GM21619 (cell line): Measurements from ENCODE around the gene CBX4.
A peak's percentile ranks its signal among the peaks of the same experiment; 100 is the strongest.

Experiments used
- ATAC-seq: cut with Tn5 transposase; IDR thresholded peaks from one replicate; pipeline ENCODE4 v1.9.1; 2021; ENCODE audit not compliant: unreplicated experiment

CBX4 gene

DNA sequence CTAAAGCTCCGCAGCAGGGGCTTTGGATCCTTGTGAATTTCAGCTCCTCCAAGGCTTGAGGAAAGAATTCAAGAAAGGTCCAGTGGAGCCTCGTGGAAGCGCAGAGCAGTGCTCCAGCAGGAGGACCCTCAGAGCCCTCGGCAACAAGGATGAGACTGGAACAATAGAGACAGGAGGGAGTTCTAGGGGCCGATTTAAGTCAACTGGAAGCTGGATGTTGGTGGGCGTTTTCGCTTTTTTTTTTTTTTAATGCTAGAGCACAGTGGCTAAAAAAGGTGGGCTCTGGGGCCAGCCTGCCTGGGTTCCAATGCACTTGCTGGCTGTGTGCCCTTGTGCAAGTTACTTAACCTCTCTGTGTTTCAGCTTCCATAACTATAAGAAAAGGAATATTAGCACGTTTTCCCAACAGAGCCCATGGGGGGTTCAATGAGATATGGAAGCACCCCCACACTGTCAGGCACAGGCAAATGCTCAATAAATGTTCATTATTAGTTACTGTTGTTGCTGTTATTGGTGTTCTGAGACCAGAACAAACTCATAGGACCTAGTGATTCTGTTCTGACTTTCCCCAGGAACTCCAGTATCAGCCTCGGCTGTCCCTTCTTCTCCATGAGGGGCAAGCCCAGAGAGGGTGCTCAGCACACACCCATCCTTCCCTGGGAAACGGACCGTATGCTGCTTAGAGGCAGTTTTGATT lies 37.1 kb downstream of the CBX4 start:
- no peak for ATAC-seq

DNA sequence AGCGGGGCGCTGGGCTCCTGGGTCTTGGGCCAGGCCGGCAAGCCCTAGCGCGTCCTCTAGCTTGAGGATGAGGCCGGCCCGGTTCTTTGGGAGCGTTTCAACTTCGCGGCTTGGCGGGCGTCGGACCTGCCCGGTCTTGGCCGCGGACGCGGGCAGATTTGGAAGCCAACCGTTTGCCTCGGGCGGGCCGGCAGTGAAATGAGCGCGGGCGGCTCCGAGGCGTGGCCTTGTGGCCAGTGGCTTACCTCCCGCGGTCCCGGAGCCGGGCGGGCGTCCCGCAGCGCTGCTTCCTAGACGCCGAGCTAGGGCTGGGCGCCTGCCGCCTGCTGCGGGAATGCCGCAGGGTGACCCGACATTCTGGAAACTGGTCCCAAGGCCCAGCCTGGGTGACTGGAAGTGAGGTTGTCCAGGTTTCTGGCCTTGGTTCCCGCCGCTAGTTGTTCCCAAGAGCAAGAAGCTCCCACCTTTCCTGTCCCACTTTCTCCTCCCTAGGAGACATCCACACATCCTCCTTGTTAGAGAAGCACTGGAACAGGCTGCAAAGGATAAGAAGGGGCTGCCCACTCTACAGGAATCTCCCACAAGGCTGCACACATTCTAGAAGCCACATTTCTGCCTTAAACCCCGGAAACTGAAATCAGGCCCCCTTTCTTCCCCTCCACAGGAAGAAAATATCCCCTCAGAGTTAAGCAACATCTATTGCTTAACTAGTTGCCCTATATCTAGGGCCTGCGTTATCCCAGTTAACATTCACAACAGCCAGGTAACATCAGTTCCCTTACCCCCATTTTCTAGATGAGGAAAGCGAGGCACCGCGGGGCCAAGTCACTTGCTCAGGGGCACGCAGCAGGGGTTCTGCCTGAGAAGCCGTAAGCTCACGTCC lies 37.8 kb downstream of the CBX4 start:
- no peak for ATAC-seq

GRCh38 chr17:79800325-79801155 lies 38.7 kb downstream of the CBX4 start:
- no peak for ATAC-seq

DNA sequence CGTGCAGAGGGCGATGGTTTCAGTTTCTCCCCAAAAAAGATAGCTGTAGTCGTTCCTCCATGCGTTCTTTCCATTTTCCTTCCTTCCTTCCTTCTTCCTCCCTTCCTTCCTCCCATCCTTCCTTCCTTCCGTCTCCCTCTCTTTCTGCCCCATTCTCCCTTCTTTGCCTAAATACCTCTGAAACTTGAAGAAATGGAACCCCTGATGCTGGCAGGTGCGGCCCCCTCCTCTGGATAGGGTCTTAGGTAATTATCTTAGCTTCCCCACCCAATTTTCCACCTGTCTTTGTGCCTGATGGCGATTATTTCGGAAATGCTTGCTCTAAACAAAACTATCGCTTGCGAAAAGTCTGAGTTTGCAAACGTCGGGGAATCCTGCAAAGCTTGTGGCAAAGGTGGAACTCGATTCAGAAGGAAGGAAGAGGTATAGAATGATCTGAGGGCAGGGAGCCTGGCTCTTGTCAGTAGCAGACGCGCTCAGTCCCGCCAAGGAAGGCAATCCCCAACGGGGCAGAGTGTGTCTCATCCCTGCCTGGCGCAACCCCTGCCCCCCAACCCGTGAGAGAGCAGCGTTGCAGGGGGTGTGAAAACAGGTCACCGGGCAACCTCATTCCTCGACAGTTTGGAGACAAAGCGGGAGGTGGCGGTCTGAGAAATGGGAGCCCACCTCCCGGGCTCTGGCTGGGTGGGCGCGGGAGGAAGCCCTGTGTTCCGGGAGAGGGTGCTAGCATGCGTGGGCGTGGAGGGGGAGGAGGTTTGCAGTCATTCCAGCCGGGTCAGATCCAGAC lies 39.5 kb downstream of the CBX4 start:
- no peak for ATAC-seq

- ATAC-seq, result no peak
These were observed 40.1 kb downstream of the CBX4 start for GRCh38 chr17:79799174-79799537.

- ATAC-seq, result no peak
These were observed 40.7 kb downstream of the CBX4 start for GRCh38 chr17:79798299-79799173.

DNA sequence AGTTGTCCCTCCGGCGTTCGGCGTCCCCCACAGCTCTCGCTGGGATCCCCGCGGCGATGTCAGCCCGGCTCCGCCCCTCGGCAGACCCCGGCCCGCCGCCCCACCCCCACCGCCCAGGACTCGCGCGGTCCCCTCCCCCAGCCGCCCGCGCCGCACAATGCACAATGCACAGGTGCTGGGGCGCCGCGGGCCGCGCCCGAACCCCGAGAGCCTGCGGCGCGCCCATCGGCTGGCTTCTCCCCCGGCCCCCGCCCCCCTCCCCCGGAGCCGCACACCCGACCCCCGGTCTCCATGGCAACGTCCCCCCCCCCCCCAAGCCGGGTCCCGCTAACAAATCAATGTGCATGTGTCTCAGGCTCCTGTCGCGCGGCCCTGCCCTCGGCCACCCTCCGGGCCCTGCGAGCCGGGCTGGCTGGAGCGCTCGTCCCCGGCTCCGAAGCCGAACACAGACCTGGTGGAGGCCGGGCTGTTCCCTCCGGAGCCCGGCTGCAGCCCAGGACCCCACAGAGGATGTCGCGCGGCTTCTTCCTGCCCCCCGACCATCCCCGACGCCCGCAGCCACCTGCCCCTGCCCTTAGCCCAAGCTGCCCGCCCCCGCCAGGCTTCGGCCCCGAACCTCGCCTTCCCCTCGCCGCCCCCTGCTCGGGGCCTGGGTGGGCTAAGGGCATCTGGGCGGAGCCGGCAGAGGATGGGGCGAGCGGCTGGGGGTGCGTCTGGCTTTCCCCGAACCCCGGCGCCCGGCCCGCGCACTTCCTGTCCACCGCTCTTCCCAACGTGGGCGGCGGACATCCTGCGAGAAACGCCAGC lies 41.5 kb downstream of the CBX4 start:
- peak; percentile 6 for ATAC-seq

- peak; percentile 79 for ATAC-seq
These were observed 42.3 kb downstream of the CBX4 start, which contains the start of gene CBX8 for GRCh38 chr17:79796763-79797491. Gene CBX8 (minus strand): TSS chr17:79797077. CDS start chr17:79796998, 79 bp downstream.

DNA sequence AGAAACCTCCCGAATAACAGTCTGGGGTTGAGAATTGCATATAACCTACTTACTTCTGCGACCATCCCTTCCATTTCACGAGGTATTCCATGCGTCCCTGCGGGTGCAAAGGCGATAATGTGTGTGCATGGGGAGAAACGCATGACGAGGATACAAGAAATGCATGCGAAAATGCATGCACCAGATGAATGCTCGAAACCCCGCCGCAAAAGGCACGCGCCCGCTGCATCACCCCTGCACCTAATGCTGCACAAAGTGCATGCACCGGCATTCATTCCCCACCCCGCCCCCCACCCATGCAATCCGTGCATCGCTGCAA lies 42.8 kb downstream of the CBX4 start:
- ATAC-seq, result no peak

DNA sequence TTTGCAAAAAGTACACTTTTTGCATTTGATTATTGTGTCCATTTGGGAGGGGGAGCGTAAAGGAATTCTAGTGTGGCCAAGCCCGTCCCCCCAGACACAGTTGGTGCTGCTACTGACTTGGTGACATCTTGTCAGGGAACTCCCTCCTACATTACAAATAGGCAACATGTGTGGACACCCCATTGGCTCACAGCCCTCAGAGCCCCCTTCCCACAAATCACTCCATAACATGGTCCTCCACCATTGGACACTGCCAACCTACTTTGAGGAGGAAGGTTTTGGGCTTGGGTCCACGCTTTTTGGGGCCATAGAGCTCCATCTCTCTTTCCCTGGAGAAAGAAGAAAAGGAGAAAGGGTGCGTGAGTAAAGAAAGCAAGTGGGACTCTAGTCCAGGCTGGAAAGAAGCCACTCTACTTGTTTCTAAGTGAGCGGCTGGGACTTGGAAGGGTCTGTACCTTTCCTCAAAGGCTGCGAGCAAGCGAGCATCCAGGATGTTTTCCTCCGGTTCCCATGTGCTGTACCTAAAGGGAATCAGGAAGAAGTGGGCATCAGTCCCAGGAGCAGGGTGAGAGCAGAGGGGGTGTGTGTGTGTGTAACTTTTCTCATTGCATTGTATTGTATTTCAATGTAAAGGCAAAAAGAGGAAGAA lies 43.3 kb downstream of the CBX4 start:
- ATAC-seq, result no peak

DNA sequence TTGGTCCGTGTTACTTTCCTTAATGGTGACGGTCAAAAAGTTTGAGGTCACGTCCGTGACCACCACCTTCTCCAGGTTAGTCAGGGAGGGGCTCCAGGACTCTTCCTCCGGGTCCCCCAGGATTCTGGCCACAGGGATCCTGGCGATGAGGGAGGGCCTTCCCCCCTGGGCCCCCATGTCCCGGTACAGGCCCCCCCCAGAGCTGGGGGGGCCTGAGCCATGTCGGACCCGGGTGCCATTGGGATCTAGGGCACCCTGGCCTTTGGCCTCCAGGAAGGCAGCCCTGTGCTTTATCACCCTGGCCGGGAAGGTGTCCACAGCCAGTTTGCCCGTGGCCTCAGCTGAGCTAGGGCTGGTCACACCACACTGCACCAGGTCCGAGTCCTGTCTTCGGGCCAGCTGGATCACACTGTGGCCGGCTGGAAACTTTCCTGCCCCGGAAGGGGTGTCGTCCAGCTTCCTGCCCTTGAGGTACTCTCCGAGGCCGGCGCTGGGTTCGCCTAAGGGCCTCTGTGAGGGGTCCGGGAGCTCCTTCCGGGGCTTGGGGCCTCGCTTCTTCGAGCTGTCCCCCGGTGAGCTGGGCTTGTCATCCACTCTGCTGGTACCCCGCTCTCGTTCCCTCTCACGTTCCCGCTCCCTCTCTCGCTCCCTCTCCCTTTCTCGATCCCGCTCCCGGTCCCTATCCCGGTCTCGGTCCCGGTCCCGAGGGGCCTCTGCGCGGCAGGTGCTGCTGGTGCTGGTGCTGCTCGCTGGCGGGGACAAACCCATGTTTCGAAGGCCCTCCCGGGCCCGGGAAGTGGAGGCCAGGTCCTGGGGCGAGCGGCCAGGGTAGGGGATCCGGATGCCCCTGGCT lies 44.4 kb downstream of the CBX4 start:
- no peak for ATAC-seq

DNA sequence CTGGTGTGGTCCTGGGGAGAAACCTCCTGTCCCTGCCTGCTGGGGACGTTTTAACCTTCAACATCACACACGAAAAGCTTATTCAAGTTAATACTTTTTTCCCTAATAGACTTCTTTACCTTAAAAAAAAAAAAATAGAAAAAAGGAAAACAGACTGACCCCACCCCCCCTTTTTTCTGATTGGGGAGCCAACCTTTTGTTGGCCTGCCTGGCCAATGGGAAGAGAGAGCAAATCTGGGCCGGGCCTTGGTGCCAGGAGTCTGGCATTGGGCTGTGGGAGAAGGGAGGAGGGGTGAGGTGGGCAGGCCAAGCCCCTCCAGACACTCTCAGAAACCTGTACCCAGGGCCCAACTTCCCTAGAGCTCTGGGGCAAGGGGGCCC lies 45.3 kb downstream of the CBX4 start:
- ATAC-seq, result no peak

DNA sequence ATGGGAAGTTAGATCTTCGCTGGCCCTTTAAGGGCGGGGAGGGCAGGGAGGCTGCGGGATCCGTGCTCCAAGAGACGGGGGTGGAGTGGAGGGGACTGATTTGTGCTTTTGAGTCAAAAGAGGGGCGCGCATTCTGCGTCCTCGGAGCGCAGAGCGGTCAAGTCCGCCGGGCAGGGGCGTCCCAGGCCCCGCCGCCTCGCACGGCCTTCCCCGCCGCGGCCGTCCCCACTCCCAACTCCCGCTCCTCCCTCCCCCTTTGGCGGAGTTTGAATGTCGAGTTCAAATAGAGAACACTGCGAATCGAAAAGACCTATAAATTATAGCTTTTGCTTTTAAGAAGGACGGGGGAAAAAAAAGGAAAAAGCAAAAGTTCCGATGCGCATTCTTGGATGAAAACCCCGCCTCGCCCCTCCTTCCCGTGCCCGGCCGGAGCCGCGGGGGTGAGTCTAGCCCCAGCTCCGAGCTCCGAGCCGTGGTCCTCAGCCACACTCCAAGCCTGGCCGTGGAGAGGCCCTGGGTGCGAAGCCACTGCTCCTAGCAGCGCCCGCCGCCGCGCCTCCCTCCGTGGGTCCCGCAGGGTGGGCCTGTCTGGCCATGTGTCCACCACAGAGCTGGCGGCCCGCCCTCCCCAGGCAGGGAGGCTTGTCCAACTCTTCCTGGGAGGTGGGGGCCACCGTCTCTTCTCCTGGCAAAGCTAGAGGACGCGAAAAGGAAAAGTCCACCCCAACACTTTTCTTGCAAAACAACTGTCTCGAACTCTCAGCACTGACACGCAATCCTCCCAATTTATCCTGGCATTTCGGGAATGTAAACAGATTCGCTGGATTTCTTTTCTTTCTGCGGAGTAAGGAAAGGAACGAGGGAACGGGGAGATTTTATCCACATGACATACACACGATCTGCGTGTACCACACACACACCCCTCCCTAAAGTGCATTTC lies 46.0 kb downstream of the CBX4 start:
- no peak for ATAC-seq

- ATAC-seq, result no peak
These were observed 46.8 kb downstream of the CBX4 start for GRCh38 chr17:79792341-79792871.

DNA sequence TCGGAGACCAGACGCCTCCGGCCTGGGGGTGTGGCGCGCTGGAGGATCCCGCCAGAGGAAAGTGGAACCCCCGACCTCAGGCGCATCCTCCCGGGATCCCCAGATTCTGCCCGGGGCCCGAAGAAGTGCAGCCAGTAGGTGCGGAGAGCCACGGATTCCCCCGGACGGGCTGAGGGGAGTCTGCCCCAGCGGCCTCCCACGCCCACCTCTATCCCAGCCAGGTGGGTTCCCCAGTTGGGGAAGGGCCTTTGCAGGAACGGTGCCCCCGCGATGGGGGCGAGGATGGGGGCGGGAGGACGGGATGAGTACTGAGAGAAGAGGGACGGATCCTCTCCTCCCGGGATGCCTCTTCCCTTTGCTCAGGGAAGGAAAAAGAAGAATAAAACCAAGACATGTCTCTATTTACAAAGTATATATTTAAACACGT lies 47.5 kb downstream of the CBX4 start:
- ATAC-seq, result no peak
